Neutrophil (primary cell): ENCODE data around the gene CDK6.

Source experiments
- H3K27ac ChIP-seq: fragments of 200-600 bp; sonication (generic); 2 replicates; pipeline ENCODE4 v1.5.1; 2016; ENCODE audit warnings: mild to moderate bottlenecking, moderate library complexity
- H3K27me3 ChIP-seq: fragments of 200-600 bp; sonication (generic); 2 replicates; pipeline ENCODE4 v1.6.0; 2016; ENCODE audit warnings: mild to moderate bottlenecking
- H3K36me3 ChIP-seq: fragments of 200-600 bp; sonication (generic); 2 replicates; pipeline ENCODE4 v1.5.1; 2017
- H3K4me1 ChIP-seq, 2 experiments: fragments of 200-600 bp in 1 of 2; sonication (generic) in 1 of 2; 1 replicate in 1 of 2; 2 replicates in 1 of 2; pipeline versions ENCODE4 v1.5.1 to v1.6.1; 2013 to 2016; ENCODE audit warnings: low read depth in 1 of 2, low read length in 1 of 2, mild to moderate bottlenecking in 1 of 2, moderate library complexity in 1 of 2; ENCODE audit not compliant: control insufficient read depth in 1 of 2, insufficient read depth in 1 of 2
- H3K4me3 ChIP-seq, 2 experiments: fragments of 200-600 bp in 1 of 2; sonication (generic) in 1 of 2; 1 replicate in 1 of 2; 2 replicates in 1 of 2; pipeline ENCODE4 v1.5.1; 2013 to 2016; ENCODE audit warnings: low read depth in 1 of 2, low read length in 1 of 2, mild to moderate bottlenecking in 1 of 2, moderate library complexity in 1 of 2
- H3K9me3 ChIP-seq: fragments of 200-600 bp; sonication (generic); 2 replicates; pipeline ENCODE4 v1.5.1; 2016
- TF ChIP-seq, protein P1 (sequence below): fragments of 200-600 bp; sonication (generic); IDR thresholded peaks from 2 replicates; pipeline ENCODE4 v1.5.1; 2016; ENCODE audit warnings: antibody characterized with exemption

The CDK6 gene

DNA sequence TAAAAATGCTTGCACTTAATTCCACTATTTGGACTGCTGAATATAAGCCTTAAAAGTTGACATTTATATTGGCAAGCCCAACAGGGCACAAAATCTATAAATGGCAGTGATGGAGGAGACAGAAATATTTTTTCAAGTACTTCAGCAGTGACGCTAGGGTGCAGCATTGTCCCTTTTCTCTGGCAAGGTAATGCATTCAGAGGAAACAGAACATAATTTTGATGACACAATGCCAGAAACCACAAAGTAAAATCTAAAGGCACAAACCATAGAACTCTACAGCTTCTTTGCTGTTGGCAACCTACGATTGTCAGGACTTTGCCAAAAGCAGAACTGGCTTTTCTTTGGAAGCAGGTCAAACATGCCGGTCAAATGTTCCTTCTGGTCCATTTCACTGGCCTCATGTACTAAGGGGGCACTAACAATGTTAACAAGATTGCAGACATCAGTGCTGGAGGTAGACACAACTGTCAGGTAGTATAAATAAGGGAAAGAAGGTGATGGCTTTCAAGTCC is 215.3 kb downstream of the CDK6 start:
- Histone ChIP-seq H3K4me1 (peaks cover 3 to 4% of the 10 kb centered on the region in 2 experiments), H3K27ac (peak overlapping the region; percentile 1), H3K36me3 (peaks cover 11% of the 10 kb centered on the region), H3K27me3 (no peaks in the 10 kb centered on the region), H3K4me3 (no peak overlapping the region), H3K9me3 (no peaks in the 10 kb centered on the region)
- TF ChIP-seq, protein P1, sequence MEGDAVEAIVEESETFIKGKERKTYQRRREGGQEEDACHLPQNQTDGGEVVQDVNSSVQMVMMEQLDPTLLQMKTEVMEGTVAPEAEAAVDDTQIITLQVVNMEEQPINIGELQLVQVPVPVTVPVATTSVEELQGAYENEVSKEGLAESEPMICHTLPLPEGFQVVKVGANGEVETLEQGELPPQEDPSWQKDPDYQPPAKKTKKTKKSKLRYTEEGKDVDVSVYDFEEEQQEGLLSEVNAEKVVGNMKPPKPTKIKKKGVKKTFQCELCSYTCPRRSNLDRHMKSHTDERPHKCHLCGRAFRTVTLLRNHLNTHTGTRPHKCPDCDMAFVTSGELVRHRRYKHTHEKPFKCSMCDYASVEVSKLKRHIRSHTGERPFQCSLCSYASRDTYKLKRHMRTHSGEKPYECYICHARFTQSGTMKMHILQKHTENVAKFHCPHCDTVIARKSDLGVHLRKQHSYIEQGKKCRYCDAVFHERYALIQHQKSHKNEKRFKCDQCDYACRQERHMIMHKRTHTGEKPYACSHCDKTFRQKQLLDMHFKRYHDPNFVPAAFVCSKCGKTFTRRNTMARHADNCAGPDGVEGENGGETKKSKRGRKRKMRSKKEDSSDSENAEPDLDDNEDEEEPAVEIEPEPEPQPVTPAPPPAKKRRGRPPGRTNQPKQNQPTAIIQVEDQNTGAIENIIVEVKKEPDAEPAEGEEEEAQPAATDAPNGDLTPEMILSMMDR, result peak; percentile 44

DNA sequence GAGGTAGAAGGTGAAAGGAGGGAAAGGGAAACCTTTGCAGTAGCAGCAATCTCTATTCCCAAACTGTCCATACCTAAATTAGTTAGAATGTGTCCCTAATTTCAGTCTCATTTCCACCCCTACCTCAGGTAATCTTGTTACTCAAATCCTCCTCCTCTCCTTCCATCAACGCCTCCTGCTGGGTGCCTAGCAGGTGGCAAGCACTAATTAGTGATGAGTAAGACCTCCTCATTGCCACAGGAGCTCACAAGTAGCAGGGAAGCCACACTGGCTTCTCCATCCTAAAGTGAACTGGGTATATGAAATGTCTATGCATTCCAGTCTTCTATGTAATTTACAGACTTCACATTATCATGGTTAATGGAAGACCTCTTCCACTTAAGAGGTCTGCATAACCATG is 220.5 kb downstream of the CDK6 start:
- no peaks in the 10 kb centered on the region for H3K4me1 ChIP-seq
- no peaks in the 10 kb centered on the region for H3K9me3 ChIP-seq
- no peak overlapping the region for H3K4me3 ChIP-seq
- H3K36me3 ChIP-seq, result peaks cover 22% of the 10 kb centered on the region
- H3K27me3 ChIP-seq, result no peaks in the 10 kb centered on the region
- TF ChIP-seq, protein P1, result no peak
- no peak overlapping the region for H3K27ac ChIP-seq

DNA sequence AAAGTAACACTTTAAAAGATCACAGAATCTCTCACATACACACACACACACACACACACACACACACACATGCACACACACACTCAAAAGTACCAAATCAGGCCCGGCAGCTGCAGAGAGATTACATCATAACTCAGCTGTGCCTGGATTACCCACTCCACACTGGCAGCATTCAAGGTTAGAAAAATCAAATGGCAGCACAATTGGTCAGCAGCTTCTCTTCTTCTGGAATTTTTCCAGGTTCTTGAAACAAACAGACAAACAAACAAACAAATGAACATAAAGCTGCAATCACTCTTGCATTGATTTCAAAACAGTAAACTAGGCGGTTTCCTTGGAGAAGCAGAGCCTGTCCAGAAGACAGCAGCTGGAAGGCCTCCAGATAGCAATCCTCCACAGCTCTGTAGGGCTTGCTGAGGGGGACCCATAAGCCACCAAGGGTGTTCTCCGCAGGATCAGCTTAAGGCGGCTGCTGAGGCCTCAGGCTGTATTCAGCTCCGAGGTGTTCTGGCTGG is 221.7 kb downstream of the CDK6 start:
- H3K27me3 ChIP-seq, result no peaks in the 10 kb centered on the region
- peaks cover 22% of the 10 kb centered on the region for H3K36me3 ChIP-seq
- no peak overlapping the region for H3K27ac ChIP-seq
- peaks cover 0 to 5% of the 10 kb centered on the region in 2 experiments for H3K4me1 ChIP-seq
- TF ChIP-seq, protein P1, result no peak
- no peaks in the 10 kb centered on the region for H3K9me3 ChIP-seq
- no peak overlapping the region for H3K4me3 ChIP-seq

DNA sequence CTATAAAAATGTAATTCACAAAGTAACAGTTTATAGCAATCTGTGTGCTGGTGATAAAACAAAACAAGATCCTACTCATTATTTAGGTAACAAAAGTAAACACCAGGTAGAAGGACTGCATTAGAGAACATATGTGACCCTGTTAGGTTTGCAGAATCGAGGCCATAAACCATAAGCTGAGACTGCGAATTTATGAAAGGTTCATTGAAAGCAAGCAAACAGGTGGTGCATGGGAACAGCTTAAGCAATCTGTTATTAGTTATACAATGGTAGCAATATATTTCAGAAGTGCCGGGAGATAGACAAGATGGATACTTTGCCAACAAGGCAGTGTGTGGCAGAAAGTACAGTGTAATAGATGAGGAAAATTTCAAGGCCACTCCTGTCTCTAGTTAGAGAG is 222.7 kb downstream of the CDK6 start:
- Histone ChIP-seq H3K36me3 (peaks cover 22% of the 10 kb centered on the region), H3K27ac (no peak overlapping the region), H3K9me3 (no peaks in the 10 kb centered on the region), H3K27me3 (no peaks in the 10 kb centered on the region), H3K4me3 (no peak overlapping the region), H3K4me1 (peaks cover 0 to 15% of the 10 kb centered on the region in 2 experiments)
- TF ChIP-seq, protein P1, result no peak

DNA sequence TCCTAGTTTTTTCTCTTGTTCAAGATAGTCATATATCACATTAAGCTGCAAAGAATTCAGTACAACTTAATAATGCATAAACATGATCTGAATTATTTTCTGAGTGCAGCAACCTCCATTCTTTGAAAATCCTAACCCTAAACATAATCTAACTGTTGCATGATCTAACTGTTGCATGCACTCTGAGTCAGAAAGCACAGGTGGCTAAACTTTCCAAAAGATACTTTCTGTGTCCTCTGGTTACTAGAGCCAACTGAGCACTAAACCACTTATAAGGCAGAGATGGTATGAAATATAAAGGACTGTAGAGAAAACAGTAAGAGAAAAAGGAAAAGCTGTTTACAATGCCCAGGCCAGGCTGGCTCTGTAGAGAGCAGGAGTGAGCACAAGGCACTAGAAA is 223.2 kb downstream of the CDK6 start:
- peaks cover 22% of the 10 kb centered on the region for H3K36me3 ChIP-seq
- H3K4me3 ChIP-seq, result no peak overlapping the region

More for the DNA sequence above, 223.2 kb downstream of the CDK6 start:
- Histone ChIP-seq H3K27ac (no peak overlapping the region), H3K4me1 (peaks cover 0 to 16% of the 10 kb centered on the region in 2 experiments), H3K9me3 (no peaks in the 10 kb centered on the region), H3K27me3 (no peaks in the 10 kb centered on the region)
- TF ChIP-seq, protein P1, result no peak
